ENCODE data around the gene RPL14. TPM values are rescaled to one million over a fixed set of nuclear protein-coding genes. Genes with fewer than 3 reads are reported as not detected.

RPL14 gene
- total RNA-seq (100 to 1,000 TPM; 100 to 170 TPM), polyA plus RNA-seq (ENCODE audit: insufficient read depth, low read depth, low replicate concordance) (361 TPM)
- long read RNA-seq, donor 1, full-length matches to known transcripts, result 751 of 852 reads
- long read RNA-seq, donor 1, partial matches to known transcripts, result 87 of 852 reads
- long read RNA-seq, donor 1, other reads (novel, unspliced or antisense), result 14 of 852 reads
- long read RNA-seq, donor 2, full-length matches to known transcripts, result 402 of 450 reads
- long read RNA-seq, donor 2, partial matches to known transcripts, result 43 of 450 reads
- long read RNA-seq, donor 2, other reads (novel, unspliced or antisense), result 5 of 450 reads

DNA sequence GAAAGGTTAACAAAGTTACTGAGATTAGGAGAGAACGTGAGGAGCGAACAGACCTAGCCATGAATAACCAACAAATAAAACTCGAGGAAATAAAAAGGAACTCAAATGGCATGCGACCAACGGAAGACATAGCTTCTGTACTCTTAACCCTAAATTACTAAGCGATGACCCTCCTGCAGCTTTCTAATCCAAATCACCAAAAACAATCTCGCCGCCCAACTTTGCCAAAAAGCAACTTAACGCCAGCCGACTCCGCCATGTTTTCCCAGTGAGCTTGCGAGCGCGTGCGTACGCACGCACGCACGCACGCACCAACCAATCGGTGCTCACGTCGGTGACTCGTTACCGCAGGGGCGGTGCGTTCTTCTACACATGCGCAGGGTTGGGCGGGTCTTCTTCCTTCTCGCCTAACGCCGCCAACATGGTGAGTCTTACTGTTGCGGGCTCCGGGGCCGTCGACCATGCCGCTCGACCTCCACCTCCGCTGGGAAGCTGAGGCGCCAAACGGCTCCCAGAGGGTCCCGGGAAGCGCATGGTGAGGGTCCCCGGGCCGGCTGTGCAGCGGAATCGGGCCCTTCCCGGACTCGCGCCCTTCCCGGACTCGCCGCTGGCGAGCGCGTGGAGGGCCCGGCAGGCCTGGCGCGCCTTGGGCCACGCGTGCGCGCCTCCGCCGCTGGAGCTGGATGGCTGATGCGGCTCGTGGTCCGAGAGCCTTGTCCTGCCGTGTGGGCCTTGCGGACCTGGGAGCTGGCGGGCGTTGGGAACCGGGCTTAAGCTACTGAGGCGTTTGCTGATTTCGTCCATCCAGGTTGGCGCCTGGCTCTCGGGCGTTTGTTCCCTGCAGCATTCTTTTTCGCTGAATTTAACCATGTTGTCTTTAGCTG is at the start of gene RPL14:
RPL14 (plus strand) TSS at position 400 of the 884 bp plus-strand sequence; CDS start at position 533, 133 bp downstream.
- Histone ChIP-seq H3K27me3 (no peaks in the 10 kb centered on the region), H3K4me1 (peaks cover 20% of the 10 kb centered on the region), H3K4me3 (peak within 1 kb of the TSS; percentile 88 to 96), H3K27ac (peak within 1 kb of the TSS; percentile 83 to 93), H3K9me3 (no peaks in the 10 kb centered on the region), H3K36me3 (ENCODE audit: low read depth, missing control alignments) (no peaks in the 10 kb centered on the region)
- WGBS, 2 donors, result 0% methylated on average over 41 to 76 of the region's 79 CpGs
- TF ChIP-seq CTCF (IDR thresholded peaks at IDR 0.05) (peak in 2 of 3 experiments; percentile 5 to 8), POLR2A (IDR thresholded peaks at IDR 0.05) (peak; percentile 71)
- intact Hi-C loops (cut with DNase I; ENCODE audit: low total_unique reads), result loop anchor here (10.0 kb wide), 1 partner anchor 142 kb away; no protein-coding TSS in a partner anchor
- DNase-seq, result peak; percentile 98

GRCh38 chr3:40407611-40408010 is 49.5 kb upstream of the RPL14 start:
- Histone ChIP-seq H3K4me3 (no peak overlapping the region), H3K27ac (no peak overlapping the region), H3K4me1 (no peaks in the 10 kb centered on the region), H3K36me3 (ENCODE audit: low read depth, missing control alignments) (no peaks in the 10 kb centered on the region), H3K27me3 (no peaks in the 10 kb centered on the region), H3K9me3 (no peaks in the 10 kb centered on the region)
- WGBS, 2 donors, result 78 to 83% methylated on average over 3 of the region's 3 CpGs
- TF ChIP-seq CTCF (IDR thresholded peaks at IDR 0.05) (no peak), POLR2A (IDR thresholded peaks at IDR 0.05) (no peak)
- DNase-seq, result no peak
- intact Hi-C loops (cut with DNase I; ENCODE audit: low total_unique reads), result no loop called here

DNA sequence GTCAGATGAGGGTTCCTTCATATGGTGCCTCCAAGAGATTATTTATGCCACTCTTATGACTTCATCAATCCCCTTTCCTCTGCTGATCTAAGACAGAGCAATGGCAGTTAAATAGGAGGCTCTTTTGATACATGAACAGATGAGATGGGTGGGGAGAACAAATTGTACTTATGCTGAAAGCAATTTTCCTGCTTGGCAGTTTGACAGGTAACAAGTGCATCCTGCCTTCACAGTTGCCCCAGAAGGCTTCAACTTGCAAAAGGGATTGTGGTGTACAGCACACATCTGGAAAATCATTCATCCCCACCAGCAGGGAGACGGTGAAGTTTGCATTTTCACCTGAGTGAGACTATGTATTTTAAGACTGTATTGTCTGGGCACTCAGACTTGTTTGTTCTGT is 42.9 kb upstream of the RPL14 start:
- 78 to 89% methylated on average over 1 of the region's 1 CpG for WGBS, 2 donors
- intact Hi-C loops (cut with DNase I; ENCODE audit: low total_unique reads), result no loop called here
- Histone ChIP-seq H3K36me3 (ENCODE audit: low read depth, missing control alignments) (no peaks in the 10 kb centered on the region), H3K27me3 (no peaks in the 10 kb centered on the region), H3K9me3 (no peaks in the 10 kb centered on the region), H3K4me1 (no peaks in the 10 kb centered on the region), H3K27ac (no peak overlapping the region), H3K4me3 (no peak overlapping the region)
- DNase-seq, result no peak
- no peak for TF ChIP-seq POLR2A (IDR thresholded peaks at IDR 0.05)
- TF ChIP-seq CTCF (IDR thresholded peaks at IDR 0.05), result no peak

GRCh38 chr3:40417845-40418543 is 39.1 kb upstream of the RPL14 start:
- Histone ChIP-seq H3K4me1 (no peaks in the 10 kb centered on the region), H3K27ac (no peak overlapping the region), H3K36me3 (ENCODE audit: low read depth, missing control alignments) (no peaks in the 10 kb centered on the region), H3K9me3 (no peaks in the 10 kb centered on the region), H3K4me3 (no peak overlapping the region), H3K27me3 (no peaks in the 10 kb centered on the region)
- no peak for TF ChIP-seq CTCF (IDR thresholded peaks at IDR 0.05)
- no peak for TF ChIP-seq POLR2A (IDR thresholded peaks at IDR 0.05)
- intact Hi-C loops (cut with DNase I; ENCODE audit: low total_unique reads), result no loop called here
- WGBS, 2 donors, result 93 to 94% methylated on average over 2 of the region's 2 CpGs
- DNase-seq, result no peak

Measured in testis (tissue), 5 donors.